ENCODE data around the gene LYSMD3. TPM values are rescaled to one million over a fixed set of nuclear protein-coding genes. Genes with fewer than 3 reads are reported as not detected.

LYSMD3 gene
- total and polyA plus RNA-seq, 9 of the 15 experiments (the other 6 are each of a cell fraction or from before 2014, with no cell fraction given) = 9.5 to 42.3 (median 20.7) TPM

- intact Hi-C loops (cut with micrococcal nuclease) (no loop called here), in situ Hi-C loops (cut with MboI) (no loop called here)
- peak overlapping the region; percentile 86 for H2AFZ ChIP-seq (ENCODE audit: low read depth, low read length)
- ChIA-PET POLR2A (interaction anchor here (0.7 to 1.4 kb wide), 3 partner anchors 8 to 138 kb away, joined by 4 to 6 read pairs (median 4); no protein-coding TSS in a partner anchor), CTCF (ENCODE audit: low intra/inter-chr PET ratio) (interaction anchor here (0.7 kb wide), 1 partner anchor 286 kb away, joined by 4 read pairs; no protein-coding TSS in a partner anchor)
- no peaks in the 10 kb centered on the region for H4K20me1 ChIP-seq (replicated peaks; ENCODE audit: control insufficient read depth, insufficient read depth, low read length)
- no TSS peak for BruUV-seq (replicated peaks)
- H3K9me1 ChIP-seq (ENCODE audit: control insufficient read depth, insufficient read depth, low read length) = no peaks in the 10 kb centered on the region
- no peaks in the 10 kb centered on the region for H3K9me3 ChIP-seq (replicated peaks; ENCODE audit: control insufficient read depth, insufficient read depth, low read depth, low read length)
- H3K27me3 ChIP-seq (ENCODE audit: control insufficient read depth in 2 of 2, insufficient read depth in 2 of 2, low read length in 2 of 2) = no peaks in the 10 kb centered on the region
- H3K36me3 ChIP-seq (ENCODE audit: control insufficient read depth, insufficient read depth, low read length) = no peaks in the 10 kb centered on the region
- H3K79me2 ChIP-seq (ENCODE audit: control insufficient read depth, insufficient read depth, low read length) = no peaks in the 10 kb centered on the region
- peak; percentile 79 for ATAC-seq
- peak; percentile 25 to 76 (median 48) for DNase-seq (ENCODE audit: extremely low read depth in 1 of 4, low spot score in 3 of 4)
- H3K4me1 ChIP-seq (replicated peaks in 1 of 2; ENCODE audit: control insufficient read depth in 2 of 2, insufficient read depth in 2 of 2, low read length in 2 of 2) = peaks cover 3 to 11% of the 10 kb centered on the region in 2 experiments; a peak in 4 of 5 replicates
- WGBS (ENCODE audit: insufficient coverage, low coverage, missing lambda C conversion rate) = 1% methylated on average over 5 of the region's 5 CpGs
- no peak overlapping the region for H3K4me3 ChIP-seq
- H3K27ac ChIP-seq (ENCODE audit: extremely low read depth, low read depth, low read length) = 0 out of 3 replicates have a peak overlapping the region, but pooled peaks have one; percentile 40
- FAIRE-seq = peak; percentile 87
- H3K4me2 ChIP-seq (ENCODE audit: insufficient read depth, low read length) = peak overlapping the region; percentile 49
- H3K9ac ChIP-seq (ENCODE audit: insufficient read depth in 1 of 2, low read depth in 2 of 2, low read length in 2 of 2) = peak overlapping the region in 1 of 2 experiments; percentile 51; a peak in 2 of 4 replicates
- TF ChIP-seq HMBOX1 (IDR thresholded peaks at IDR 0.05) (no peak), KAT8 (IDR thresholded peaks at IDR 0.05; ENCODE audit: low read depth) (no peak), L3MBTL2 (IDR thresholded peaks at IDR 0.05) (peak; percentile 47), NFE2L1 (tag; IDR thresholded peaks at IDR 0.05; ENCODE audit: borderline replicate concordance, low read depth) (no peak), ZNF282 (CRISPR knock-in tag; IDR thresholded peaks at IDR 0.05) (no peak), SUPT5H (IDR thresholded peaks at IDR 0.05) (no peak), FOXK1 (CRISPR knock-in tag; IDR thresholded peaks at IDR 0.05; ENCODE audit: borderline replicate concordance) (no peak), SNIP1 (IDR thresholded peaks at IDR 0.05; ENCODE audit: low read depth) (no peak), MLLT1 (IDR thresholded peaks at IDR 0.05) (no peak), ZNF79 (CRISPR knock-in tag; IDR thresholded peaks at IDR 0.05; ENCODE audit: low read depth) (no peak), PBX2 (CRISPR knock-in tag; IDR thresholded peaks at IDR 0.05; ENCODE audit: low read depth) (no peak), PBX2 (tag; conservative IDR thresholded peaks at IDR 0.05; ENCODE audit: low read depth) (peak; percentile 85), CEBPZ (IDR thresholded peaks at IDR 0.05; ENCODE audit: borderline replicate concordance, low read depth, low read length) (no peak), DPF2 (IDR thresholded peaks at IDR 0.05) (no peak; the same call in 1 of the 2 replicates), CCAR2 (IDR thresholded peaks at IDR 0.05; ENCODE audit: low read depth, low read length) (no peak)
These were observed 18.7 kb upstream of the LYSMD3 start for GRCh38 chr5:90548069-90548593.

Data from K562 (cell line).